Left ventricle myocardium superior (tissue), 1 donor: ENCODE data around the gene CDKN1C. TPM values are rescaled to one million over a fixed set of nuclear protein-coding genes. Genes with fewer than 3 reads are reported as not detected.
A peak's percentile ranks its signal among the peaks of the same experiment; 100 is the strongest.

Source experiments
- ATAC-seq: fragments of 200-7000 bp; cut with Tn5 transposase; one replicate; pipeline ENCODE4 v1.9.1; 2020; ENCODE audit warnings: mild to moderate bottlenecking, moderate library complexity
- DNase-seq: peaks from one replicate; pipeline ENCODE4 v3.0.0-alpha.2; 2020
- intact Hi-C: fragments of 100-400 bp; cut with micrococcal nuclease; formaldehyde crosslinking; loops from one replicate; pipeline ENCODE4 v1.11.0; 2022
- total RNA-seq: library from RNA; stranded (reverse); fragmentation: NEBNext Ultra II Directional; extraction: Animal tissue kit (Norgen Biotek cat#: 25700); gene quantifications from one replicate; pipeline ENCODE4 v1.2.1, GENCODE V29; 2021
- donor health status: DM: no; HTN: yes; CAD: no; lungs with severe emphysema.

Gene CDKN1C
- total RNA-seq, 1 donor from 2014 or later, result 42.0 TPM

- DNase-seq, result peak; percentile 19
- no peak for ATAC-seq
- intact Hi-C loops, result no loop called here
These were observed 39.5 kb upstream of the CDKN1C start for GRCh38 chr11:2924821-2925675.

GRCh38 chr11:2924381-2924780 is 38.8 kb upstream of the CDKN1C start:
- intact Hi-C loops, result no loop called here
- peak; percentile 8 for ATAC-seq
- DNase-seq, result no peak

DNA sequence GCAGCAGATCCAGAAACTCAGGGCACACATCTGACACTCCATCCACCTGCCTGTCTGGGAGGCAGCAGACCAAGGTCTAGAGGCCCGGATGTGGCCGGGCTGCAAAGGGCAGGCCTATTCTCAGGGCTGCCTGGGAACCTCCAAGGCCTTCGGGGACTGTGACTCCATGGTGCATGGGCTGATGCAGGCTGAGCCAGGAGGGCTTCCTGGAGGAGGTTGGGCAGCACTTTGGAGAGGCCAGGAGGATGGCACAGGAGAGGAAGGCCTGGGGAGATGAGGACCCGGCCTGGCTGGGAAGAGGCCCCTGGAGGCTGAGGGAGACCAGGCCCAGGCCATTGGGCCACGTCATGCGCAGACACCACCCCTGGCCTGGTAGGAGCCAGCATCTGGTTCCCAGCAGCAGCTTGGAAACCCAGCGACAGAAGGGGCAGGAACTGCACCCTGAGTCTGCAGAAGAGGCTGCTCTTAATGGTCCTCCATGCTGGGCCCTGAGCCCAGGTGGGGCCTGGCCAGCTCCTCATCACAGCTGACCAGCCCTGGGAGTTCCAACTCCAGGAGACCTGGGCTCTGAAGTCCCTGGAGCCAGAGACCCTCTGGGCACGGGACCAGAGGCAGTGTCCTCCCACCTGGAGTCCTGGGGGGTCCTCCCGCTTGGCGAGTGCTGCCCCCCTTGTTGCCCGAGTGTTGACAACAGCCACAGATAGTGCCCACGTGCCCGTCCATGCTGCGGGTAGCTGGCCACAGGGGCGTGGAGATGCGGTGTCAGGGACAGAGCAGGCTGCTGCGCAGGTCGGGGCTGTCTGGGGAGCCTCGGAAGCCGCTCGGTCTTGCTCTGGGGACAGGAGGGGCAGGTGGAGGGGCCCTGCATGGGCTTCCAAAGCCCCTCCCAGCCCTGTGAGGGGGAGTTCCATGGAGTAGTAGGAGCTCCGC is 38.1 kb upstream of the CDKN1C start:
- DNase-seq (no peak), ATAC-seq (no peak)
- intact Hi-C loops, result no loop called here

DNA sequence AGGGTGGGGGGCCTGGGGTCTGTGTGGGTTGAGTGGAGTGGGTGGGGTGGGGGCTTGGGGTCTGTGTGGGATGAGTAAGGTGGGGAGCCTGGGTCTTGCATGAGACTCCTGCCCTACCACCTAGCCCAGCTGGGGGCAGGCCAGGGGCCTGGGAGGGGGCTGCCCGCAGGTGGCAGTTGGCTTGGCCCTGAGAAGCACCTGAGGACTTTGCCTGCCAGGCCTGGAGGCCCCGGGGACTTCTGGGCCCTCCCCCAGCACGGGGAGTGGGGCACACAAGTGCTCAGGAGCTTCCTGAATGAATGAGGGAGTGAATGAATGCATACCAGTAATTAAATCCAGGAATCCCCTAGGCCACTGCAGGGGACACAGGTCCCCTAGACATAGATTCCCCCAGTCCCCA is 37.1 kb upstream of the CDKN1C start:
- no peak for ATAC-seq
- intact Hi-C loops, result no loop called here
- DNase-seq, result no peak

DNA sequence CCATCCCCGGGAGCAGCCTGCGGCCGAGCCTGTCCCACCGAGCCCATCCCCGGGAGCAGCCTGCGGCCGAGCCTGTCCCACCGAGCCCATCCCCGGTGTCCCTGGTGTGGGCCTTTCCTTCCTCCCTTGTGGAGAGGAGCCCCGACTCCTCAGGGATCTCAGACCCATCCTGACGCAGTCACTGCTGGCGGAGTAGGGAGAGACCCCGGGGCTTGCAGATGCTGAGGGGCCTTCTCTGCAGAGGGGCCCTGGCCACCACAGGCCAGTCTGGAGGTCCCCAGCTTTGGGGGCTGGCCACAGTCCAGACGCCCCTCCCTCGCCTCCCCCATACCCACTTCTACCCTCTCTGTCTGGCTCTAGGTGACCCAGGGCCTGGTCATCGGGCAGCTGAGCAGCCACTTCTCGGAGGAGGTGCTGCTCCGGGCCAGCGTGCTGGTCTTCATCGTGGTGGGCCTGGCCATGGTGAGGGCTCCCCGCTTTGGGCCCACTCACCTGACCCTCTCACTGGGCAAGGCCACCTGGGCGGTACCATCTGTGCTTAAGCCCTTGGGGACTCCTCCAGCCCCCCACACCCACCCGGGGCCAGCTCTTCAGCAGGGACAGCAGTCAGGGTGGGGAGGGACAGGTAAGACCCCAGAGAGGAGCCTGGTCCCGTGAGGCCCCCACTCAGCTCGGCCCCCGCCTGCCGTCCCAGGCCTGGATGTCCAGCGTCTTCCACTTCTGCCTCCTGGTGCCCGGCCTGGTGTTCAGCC is 36.3 kb upstream of the CDKN1C start:
- no peak for DNase-seq
- intact Hi-C loops, result no loop called here
- no peak for ATAC-seq

DNA sequence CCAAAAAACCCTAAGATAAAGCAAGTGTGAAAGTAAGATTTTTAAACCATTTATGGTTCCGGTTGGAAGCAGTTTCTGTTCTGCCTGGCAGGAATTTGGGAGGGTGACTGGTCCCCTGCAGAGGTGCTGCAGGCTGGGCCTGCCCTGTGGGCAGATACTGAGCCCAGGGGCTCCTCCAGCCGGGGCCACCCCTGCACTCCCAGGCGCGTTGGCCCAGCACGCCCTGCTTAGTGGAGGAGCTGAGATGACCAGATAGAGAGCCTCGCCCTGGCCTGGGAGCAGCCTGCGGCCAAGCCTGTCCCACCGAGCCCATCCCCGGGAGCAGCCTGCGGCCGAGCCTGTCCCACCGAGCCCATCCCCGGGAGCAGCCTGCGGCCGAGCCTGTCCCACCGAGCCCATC is 35.7 kb upstream of the CDKN1C start:
- no peak for DNase-seq
- intact Hi-C loops, result no loop called here
- no peak for ATAC-seq

DNA sequence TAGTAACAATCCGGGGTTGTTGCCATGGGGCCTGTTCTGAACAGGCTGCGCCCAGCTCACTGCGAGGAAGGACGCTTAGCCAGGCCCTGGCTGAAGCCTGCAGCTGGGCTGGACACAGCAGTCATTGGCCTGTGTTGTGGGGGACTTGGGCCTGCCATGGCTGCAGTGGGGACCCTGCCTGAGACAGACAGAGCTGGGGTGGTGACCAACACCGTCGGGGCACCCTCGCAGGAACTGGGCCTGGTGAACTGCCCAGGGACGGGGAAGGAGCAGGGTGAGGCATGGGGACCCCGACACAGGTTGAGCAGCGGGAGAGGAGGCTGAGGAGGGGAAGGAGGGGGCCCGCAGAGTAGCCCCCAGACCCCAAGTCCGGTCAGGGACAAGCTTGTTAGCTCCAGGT is 34.8 kb upstream of the CDKN1C start:
- ATAC-seq (no peak), DNase-seq (no peak)
- intact Hi-C loops, result no loop called here

DNA sequence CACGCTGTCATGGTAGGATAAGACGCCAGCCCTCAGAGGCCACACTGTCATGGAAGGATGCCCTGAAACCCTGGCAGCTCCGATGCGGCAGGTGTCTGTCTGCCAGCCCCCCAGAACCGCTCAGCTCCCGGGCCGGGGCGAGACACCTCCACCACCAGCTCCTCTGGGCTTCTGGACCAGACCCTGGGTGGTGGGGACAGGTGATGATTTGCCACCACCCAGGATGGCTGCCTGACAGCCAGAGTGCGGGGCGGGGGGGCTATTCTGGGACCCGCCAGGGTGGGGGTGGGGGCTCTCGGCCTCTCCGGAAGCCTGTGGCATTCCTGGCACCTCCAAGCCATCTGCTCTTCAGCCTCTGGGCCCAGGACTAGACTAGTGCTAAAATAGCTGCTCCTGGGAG is 34.3 kb upstream of the CDKN1C start:
- ATAC-seq (no peak), DNase-seq (no peak)
- intact Hi-C loops, result no loop called here

DNA sequence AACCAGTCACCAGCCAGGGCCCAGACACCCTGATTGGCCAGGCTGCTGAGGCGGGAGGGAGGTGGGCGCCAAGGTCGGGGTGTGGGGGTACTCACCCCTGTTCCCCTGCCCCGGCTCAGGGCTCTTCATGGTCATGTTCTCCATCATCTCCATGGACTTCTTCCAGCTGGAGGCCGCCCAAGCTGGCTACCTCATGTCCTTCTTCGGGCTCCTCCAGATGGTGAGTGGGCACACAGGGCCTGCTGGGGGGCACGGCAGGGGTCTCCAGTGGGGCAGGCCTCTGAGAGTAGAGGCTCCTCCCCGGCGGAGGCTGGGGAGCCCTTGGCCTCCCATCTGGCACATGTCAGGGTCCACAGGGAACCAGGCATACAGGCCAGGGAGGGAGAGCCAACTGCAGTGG is 33.6 kb upstream of the CDKN1C start:
- ATAC-seq (no peak), DNase-seq (no peak)
- intact Hi-C loops, result no loop called here

GRCh38 chr11:2917842-2918490 is 32.4 kb upstream of the CDKN1C start:
- intact Hi-C loops, result no loop called here
- no peak for DNase-seq
- ATAC-seq, result no peak

DNA sequence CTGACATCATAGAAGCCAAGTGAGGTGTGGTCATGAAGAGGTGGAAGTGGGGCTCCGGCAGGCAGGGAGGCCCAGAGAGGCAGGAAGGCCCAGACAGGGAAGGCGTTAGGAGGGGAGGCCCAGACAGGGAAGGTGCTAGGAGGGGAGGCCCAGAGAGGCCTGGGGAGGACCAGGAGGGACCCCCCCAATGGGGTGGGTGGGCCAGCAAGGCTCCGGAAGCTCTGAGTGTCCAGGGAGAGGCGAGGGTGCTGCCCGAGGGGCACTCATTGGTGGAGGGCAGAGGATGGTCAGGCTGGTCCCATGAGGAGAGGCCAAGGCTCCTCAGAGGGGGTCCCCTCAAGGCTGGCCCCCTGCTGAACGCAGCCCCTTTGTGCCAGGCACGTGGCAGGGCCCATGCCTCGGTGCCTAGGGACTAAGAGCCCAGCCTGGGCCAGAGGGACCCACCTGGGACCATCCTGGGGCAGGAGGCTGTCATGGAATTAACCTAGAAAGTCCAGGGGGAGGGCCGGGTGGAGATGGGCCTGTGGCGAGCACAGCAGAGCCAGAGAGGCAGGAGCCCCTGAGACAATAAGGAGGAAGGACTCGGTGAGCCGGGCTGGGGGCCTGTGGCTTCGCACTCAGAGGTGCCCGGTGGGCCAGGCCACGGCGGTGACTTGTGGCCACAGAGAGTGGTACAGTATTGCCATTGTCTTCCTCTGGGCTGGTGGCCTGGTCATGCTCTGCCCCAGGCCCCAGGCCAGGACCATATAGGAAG is 31.5 kb upstream of the CDKN1C start:
- intact Hi-C loops, result no loop called here
- DNase-seq (no peak), ATAC-seq (no peak)

GRCh38 chr11:2916114-2916891 is 30.7 kb upstream of the CDKN1C start:
- DNase-seq (no peak), ATAC-seq (no peak)
- intact Hi-C loops, result no loop called here

DNA sequence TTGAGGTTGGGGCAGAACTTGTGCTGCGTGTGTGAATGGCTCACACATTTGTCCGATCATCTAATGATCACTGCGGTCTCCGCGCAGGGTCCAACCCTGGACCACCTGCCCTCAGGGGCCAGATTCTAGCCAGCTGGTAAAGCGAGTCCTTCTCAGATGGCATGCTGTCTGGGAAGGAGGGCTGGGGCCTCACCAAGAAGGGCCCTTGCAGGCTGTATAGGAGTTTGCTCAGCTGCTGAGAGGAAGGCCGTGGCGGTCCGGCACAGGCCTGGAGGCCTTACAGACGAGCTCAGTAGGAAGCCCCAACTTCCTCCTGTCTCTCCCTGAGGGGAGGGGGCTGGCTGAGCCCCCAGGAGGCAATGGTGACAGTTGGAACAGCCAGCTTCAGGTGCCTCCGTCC is 29.9 kb upstream of the CDKN1C start:
- intact Hi-C loops, result no loop called here
- DNase-seq, result no peak
- no peak for ATAC-seq

DNA sequence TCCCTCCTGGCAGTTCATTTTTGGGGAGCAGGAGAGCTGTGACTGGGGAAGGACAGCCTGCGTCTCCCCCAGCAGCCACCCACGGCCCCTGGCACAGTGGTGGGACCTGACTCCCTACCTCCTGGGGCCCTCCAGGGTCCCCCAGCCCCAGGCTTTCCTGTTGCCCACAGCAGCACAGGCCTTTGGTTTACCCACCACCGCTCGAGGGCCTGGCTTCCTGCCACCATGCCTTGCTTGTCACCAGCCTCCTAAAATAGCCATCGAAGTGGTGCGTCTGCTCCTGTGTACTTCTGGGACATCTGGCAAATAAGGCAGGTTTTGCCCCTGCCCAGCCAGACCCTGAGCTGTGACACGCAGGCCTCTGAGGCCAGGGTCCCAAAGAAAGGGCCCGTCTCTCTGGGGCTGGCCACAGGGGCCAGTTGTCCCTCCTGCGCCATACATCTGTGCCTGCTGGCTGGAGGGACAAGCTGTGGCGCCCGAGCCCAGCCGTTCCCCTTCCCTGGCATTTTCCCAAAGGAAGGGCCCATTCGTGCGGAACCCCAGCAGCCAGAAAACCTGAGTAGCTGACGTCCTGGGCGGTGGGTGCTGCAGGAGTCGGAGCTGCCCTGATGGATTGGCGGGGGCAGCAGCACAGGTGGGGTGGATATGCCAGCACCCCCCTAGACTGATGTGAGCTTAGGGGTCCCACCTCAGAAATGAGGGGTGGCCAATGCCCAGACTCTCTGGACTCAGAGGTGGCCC is 29.1 kb upstream of the CDKN1C start:
- ATAC-seq (peak; percentile 79), DNase-seq (peak; percentile 90)
- intact Hi-C loops, result no loop called here

GRCh38 chr11:2913776-2914175 is 28.2 kb upstream of the CDKN1C start:
- ATAC-seq (no peak), DNase-seq (no peak)
- intact Hi-C loops, result no loop called here

- DNase-seq (no peak), ATAC-seq (no peak)
- intact Hi-C loops, result no loop called here
These were observed 27.4 kb upstream of the CDKN1C start for GRCh38 chr11:2913019-2913431.

DNA sequence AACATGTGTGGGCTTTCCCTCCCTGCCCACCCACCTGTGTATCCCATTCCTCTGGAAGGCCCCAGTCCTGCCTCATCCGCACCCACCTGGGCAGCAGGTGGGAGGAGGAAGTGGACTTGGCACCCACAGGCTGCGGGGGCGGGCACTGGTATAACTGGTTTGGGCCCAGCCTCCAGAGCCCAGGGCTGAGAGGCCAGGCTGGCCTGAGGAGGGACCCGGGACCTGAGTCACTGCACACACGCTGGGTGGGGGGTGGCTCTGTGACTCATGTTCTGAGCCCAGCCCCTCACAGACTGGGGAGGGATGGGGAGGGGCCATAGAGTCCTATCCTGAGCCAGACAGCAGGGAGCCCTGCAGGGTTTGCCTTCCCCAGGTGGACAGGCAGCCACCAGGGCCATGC is 26.9 kb upstream of the CDKN1C start:
- DNase-seq (peak; percentile 33), ATAC-seq (no peak)
- intact Hi-C loops, result no loop called here
